ENCODE measurements around the gene CLCN3. TPM values are rescaled to one million over a fixed set of nuclear protein-coding genes. Genes with fewer than 3 reads are reported as not detected.

Gene CLCN3
- total and polyA plus RNA-seq, 8 donors: 9.1 to 41.4 (median 30.8) TPM

DNA sequence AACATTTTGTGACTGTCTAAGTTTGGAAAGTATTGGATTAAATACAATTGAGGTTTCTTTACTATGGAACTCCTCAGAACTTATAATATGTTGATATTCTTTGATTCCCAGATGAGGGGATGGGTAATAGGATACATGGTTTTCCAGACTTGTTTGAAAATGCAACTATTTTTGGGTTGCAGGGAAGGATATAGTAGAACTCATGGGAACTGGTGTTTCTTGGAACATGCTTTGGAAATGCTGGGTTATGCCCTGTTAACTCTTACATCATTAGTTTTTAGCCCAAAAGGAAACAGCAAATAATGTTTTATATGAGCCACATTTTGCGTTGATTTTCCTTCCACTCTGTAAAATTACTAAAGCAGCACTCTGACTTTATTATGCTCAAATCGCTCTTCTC lies 95.4 kb downstream of the CLCN3 start:
- Histone ChIP-seq H3K4me3 (no peak overlapping the region), H3K4me1 (no peaks in the 10 kb centered on the region), H3K9me3 (no peaks in the 10 kb centered on the region), H3K36me3 (peaks cover 0 to 9% (median 8%) of the 10 kb centered on the region in 3 donors), H3K27ac (no peak overlapping the region), H3K27me3 (no peaks in the 10 kb centered on the region)
- DNase-seq (no peak), ATAC-seq (no peak), FAIRE-seq (no peak)
- 94 to 95% methylated on average over 2 of the region's 2 CpGs for WGBS, 2 donors
- TF ChIP-seq, protein P1, sequence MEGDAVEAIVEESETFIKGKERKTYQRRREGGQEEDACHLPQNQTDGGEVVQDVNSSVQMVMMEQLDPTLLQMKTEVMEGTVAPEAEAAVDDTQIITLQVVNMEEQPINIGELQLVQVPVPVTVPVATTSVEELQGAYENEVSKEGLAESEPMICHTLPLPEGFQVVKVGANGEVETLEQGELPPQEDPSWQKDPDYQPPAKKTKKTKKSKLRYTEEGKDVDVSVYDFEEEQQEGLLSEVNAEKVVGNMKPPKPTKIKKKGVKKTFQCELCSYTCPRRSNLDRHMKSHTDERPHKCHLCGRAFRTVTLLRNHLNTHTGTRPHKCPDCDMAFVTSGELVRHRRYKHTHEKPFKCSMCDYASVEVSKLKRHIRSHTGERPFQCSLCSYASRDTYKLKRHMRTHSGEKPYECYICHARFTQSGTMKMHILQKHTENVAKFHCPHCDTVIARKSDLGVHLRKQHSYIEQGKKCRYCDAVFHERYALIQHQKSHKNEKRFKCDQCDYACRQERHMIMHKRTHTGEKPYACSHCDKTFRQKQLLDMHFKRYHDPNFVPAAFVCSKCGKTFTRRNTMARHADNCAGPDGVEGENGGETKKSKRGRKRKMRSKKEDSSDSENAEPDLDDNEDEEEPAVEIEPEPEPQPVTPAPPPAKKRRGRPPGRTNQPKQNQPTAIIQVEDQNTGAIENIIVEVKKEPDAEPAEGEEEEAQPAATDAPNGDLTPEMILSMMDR (IDR thresholded peaks at IDR 0.05): no peak
- intact Hi-C loops (cut with DNase I): no loop called here

DNA sequence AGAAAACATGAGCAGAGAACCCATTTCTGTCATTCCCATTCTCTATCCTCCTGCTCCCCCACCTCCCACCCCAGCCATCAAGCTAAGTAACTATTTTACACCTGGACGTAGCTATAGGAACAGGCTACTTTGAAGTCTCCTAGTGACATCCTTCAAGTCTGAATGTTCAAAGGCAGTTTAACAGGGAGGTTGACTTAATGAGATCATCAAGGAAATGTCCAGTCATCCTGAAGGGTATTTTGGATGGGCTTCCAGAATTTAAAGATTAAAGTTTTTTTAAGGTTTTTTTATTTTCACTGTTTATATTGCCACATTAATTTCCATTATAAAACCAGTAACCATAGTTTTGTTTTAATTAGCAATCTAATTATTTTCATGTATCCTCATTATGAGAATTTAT lies 96.3 kb downstream of the CLCN3 start:
- H3K27ac ChIP-seq: no peak overlapping the region
- DNase-seq: no peak
- WGBS, 2 donors: 74 to 81% methylated on average over 1 of the region's 1 CpG
- H3K27me3 ChIP-seq: no peaks in the 10 kb centered on the region
- H3K4me3 ChIP-seq: no peak overlapping the region
- H3K9me3 ChIP-seq: no peaks in the 10 kb centered on the region
- ATAC-seq: no peak
- no peaks in the 10 kb centered on the region for H3K4me1 ChIP-seq
- peaks cover 0 to 13% (median 8%) of the 10 kb centered on the region in 3 donors for H3K36me3 ChIP-seq
- intact Hi-C loops (cut with DNase I): no loop called here
- FAIRE-seq: no peak
- TF ChIP-seq, protein P1 (IDR thresholded peaks at IDR 0.05): no peak

DNA sequence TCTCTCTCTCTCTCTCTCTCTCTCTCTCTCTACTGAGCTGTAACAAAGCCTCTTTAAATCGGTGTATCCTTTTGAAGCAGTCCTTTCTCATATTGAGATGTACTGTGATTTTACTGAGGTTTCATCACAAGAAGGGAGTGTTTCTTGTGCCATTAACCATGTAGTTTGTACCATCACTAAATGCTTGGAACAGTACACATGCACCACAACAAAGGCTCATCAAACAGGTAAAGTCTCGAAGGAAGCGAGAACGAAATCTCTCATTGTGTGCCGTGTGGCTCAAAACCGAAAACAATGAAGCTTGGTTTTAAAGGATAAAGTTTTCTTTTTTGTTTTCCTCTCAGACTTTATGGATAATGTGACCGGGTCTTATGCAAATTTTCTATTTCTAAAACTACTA lies 100.2 kb downstream of the CLCN3 start:
- intact Hi-C loops (cut with DNase I): no loop called here
- 85 to 90% methylated on average over 7 of the region's 7 CpGs for WGBS, 2 donors
- H3K4me1 ChIP-seq: no peaks in the 10 kb centered on the region
- H3K4me3 ChIP-seq: no peak overlapping the region
- TF ChIP-seq, protein P1 (IDR thresholded peaks at IDR 0.05): no peak
- no peaks in the 10 kb centered on the region for H3K27me3 ChIP-seq
- no peak overlapping the region for H3K27ac ChIP-seq
- H3K9me3 ChIP-seq: no peaks in the 10 kb centered on the region
- peaks cover 0 to 5% (median 0%) of the 10 kb centered on the region in 3 donors for H3K36me3 ChIP-seq
- FAIRE-seq (no peak), DNase-seq (no peak), ATAC-seq (no peak)

DNA sequence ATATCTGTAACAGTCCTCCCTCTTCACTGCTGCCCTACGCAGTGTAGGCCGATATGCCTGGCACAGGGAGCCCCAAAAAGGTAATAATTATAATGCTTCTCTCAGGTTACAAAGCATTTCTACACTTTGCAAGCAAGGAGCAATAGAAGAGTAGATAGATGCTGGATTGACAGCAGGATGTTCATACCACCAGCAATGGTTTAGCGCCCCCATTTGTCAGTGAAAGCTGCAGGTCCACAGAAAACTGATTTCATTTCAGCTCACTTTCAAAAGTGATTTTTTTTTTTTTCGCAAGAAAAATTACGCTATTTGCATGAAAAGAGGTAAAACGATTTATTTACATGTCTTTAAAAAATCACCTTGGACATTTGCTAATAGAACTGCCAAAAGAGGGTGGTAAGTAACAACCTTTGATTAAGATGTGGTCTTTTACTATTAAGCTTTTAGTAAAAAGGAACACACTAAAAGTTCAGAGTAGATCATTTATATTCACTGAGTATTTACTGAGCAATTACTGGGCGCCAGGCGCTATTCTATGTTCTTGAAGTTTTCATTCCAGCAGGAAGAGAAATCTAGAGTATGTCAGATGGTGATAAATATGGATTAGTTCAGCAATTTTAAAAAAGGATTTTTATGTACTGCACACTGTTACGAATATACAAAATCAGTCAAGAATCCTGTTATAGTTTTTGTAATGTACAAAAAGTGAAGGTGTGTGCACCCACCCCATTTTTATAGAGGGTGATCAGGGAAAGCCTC lies 103.0 kb downstream of the CLCN3 start:
- Histone ChIP-seq H3K36me3 (peaks cover 0 to 5% (median 0%) of the 10 kb centered on the region in 3 donors), H3K27me3 (no peaks in the 10 kb centered on the region), H3K4me1 (no peaks in the 10 kb centered on the region), H3K27ac (no peak overlapping the region), H3K9me3 (no peaks in the 10 kb centered on the region), H3K4me3 (no peak overlapping the region)
- no peak for DNase-seq
- TF ChIP-seq, protein P1 (IDR thresholded peaks at IDR 0.05): no peak
- intact Hi-C loops (cut with DNase I): no loop called here
- FAIRE-seq: no peak
- WGBS, 2 donors: 82% methylated on average over 9 of the region's 9 CpGs
- peak in 2 of 4 donors; percentile 29 to 40 for ATAC-seq

DNA sequence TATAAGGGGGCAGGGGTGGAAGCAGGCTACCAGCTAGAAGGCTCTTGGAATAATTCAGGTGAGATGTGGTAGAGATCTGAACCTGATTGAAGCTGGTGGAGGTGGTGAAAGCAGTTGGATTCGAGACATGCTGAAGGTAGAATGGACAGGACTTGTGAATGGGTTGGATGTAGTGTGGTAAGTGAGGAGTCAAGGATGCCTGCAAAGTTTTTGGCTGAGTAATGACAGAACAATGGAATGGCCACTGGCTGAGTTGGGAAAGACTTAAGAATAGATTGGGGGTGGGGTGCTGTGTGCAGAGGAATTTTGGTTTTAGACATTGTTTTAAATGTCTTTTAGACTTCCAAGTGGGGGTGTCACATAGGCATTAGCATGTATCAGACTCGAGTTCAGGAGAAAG lies 103.9 kb downstream of the CLCN3 start:
- DNase-seq (no peak), ATAC-seq (no peak), FAIRE-seq (no peak)
- intact Hi-C loops (cut with DNase I): no loop called here
- Histone ChIP-seq H3K36me3 (peaks cover 0 to 5% (median 0%) of the 10 kb centered on the region in 3 donors), H3K27me3 (no peaks in the 10 kb centered on the region), H3K4me1 (no peaks in the 10 kb centered on the region), H3K4me3 (no peak overlapping the region), H3K9me3 (no peaks in the 10 kb centered on the region), H3K27ac (no peak overlapping the region)
- TF ChIP-seq, protein P1 (IDR thresholded peaks at IDR 0.05): no peak
- 68 to 88% methylated on average over 2 of the region's 2 CpGs for WGBS, 2 donors
